NCI-H460 (cell line): ENCODE measurements around the gene ACY1. TPM values are rescaled to one million over a fixed set of nuclear protein-coding genes. Genes with fewer than 3 reads are reported as not detected.

Source experiments
- DNase-seq: peaks from one replicate; pipeline ENCODE4 v3.0.0-alpha.2; 2016; ENCODE audit warnings: low read depth; ENCODE audit errors: extremely low read depth
- polyA plus RNA-seq: library from polyadenylated mRNA; depleted of rRNA; stranded (reverse); fragments of >200 nt; gene quantifications from 2 replicates; pipeline ENCODE4 v1.2.3, GENCODE V29; 2014; cell fraction: nucleus; rRNA removed
- total RNA-seq: library from RNA; depleted of rRNA; stranded (reverse); fragments of >200 nt; shearing (Covaris generic); gene quantifications from 2 replicates; pipeline ENCODE4 v1.2.3, GENCODE V29; 2014; rRNA removed

Gene ACY1
- 38.8 and 50.5 TPM in 2 replicates for total RNA-seq
- polyA plus RNA-seq: 88.0 and 111 TPM in 2 replicates

DNA sequence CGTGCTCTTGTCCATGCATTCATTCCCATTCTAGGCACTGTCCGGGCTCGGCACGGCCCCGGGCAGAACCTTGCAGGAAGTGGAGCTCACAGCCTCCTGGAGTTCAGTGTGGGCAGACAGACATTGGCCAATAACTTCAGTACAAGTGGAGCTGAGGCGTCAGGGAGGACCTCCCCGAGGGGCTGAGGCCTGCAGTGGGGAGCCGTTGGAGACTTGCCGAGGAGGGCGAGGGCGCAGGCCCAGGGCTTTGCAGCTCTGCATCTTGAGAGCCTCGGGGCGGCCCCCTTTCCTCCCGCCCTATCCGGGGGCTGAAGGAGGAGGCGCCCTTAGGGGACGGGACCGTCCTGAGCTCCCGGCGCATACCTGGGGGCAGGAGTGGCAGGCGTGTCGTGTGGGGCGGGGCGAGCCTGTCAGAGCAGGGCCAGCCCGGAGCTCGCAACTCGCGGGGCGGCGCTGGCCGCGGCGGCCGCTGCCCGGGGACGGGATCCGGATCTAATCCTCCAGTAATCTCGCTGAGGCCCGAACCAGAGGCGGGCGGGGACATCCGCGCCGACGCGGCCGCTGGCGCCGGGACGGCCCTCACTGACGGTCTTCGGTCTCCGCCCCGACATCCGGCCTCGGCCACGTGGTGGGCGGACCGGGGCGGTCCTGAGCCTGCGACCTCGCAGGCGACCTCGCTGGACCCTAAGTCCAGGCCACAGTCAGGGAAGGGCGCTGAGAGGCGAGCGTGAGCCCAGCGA lies at the start of gene ACY1:
Gene ACY1 (plus strand): TSS at position 698 of the 740 bp plus-strand sequence. CDS start 530 bp downstream, outside the sequence.
- DNase-seq: peak; percentile 61

GRCh38 chr3:51934139-51934850 lies 49.0 kb upstream of the ACY1 start:
- no peak for DNase-seq

- DNase-seq: no peak
Measured at GRCh38 chr3:51934991-51935885, 48.1 kb upstream of the ACY1 start.

GRCh38 chr3:51935886-51936755 lies 47.2 kb upstream of the ACY1 start:
- DNase-seq: no peak

GRCh38 chr3:51937014-51937413 lies 46.3 kb upstream of the ACY1 start:
- no peak for DNase-seq

- DNase-seq: no peak
Measured at GRCh38 chr3:51937611-51938450, 45.5 kb upstream of the ACY1 start.

DNA sequence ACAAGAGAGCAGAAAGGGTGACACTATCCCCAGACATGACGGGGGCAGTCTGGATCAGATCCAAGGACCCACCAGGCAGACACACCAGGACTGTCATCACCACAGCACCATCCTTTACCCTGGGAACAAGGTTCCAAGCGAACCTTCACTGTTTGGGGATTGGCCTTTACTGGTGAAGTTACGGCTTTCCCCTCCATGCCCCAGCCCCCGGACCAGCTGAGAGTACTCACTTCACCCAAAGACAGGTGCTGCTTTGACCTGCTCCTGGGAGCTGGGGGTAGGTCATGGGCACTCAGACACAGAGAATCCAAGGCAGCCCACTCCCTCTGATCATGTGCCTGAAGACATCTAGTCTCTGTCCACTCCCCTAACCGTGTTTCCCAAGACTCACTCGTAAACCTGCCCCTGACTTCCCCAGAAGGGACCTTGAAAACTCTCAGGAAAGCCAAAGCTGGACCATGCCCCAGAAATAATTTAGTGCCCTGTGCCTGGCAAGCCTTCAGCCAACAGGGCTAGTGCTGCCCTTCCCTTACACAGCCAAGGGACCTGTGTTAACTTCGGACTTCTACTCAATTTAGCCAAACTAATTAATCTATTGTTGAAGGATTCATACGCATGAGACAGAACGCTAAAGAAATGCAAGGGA lies 44.4 kb upstream of the ACY1 start:
- no peak for DNase-seq

GRCh38 chr3:51940648-51941462 lies 42.5 kb upstream of the ACY1 start:
- DNase-seq: no peak

- DNase-seq: no peak
Measured at GRCh38 chr3:51941463-51941797, 41.9 kb upstream of the ACY1 start.

- peak; percentile 98 for DNase-seq
Measured at GRCh38 chr3:51941798-51942602, 41.3 kb upstream of the ACY1 start, which contains the start of the genes PARP3 and RRP9. Gene PARP3, plus strand, starts transcription at chr3:51942363. Its CDS starts 993 bp downstream, at chr3:51943356. Gene RRP9, minus strand, starts transcription at chr3:51941904. Its CDS starts 37 bp downstream, at chr3:51941867.

DNA sequence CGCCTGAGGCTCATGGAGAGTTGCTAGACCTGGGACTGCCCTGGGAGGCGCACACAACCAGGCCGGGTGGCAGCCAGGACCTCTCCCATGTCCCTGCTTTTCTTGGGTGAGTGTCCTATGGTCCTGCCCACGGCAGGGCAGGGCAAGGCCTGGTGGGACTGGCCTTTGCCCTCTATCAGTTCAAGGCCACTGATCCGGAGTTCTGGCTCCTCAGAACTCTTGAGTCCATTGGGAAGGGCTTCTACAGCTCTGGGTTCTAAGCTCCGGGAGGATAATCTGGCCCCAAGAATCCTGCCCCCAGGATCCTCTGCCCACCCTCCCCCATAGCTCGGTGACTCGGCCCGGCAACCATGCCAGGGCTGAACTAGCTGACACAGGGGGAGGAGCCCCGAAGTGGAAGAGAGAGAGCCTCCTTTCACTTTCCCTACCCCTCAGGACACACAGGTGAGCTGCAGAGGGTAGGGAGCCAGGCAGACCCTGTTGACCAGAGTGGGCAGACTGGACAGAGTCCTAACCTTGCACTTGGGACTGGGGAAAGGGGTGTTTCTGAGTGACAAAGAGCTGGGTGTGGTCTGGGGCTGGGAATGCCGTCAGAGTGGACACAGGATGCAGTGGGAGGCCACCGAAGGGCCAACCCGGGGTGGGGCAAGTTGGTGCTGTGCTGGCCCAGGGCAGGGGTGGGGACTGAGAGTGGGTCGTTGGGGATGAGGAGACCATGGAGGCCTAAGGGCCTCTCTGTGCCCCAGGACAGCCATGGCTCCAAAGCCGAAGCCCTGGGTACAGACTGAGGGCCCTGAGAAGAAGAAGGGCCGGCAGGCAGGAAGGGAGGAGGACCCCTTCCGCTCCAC lies 40.5 kb upstream of the ACY1 start:
- peak; percentile 38 for DNase-seq

- no peak for DNase-seq
Measured at GRCh38 chr3:51943451-51944391, 39.6 kb upstream of the ACY1 start.

- no peak for DNase-seq
Measured at GRCh38 chr3:51944451-51945021, 38.8 kb upstream of the ACY1 start.
